Fibroblast of mammary gland (primary cell): ENCODE results near the gene TNC.

Experiments used
- DNase-seq: peaks from one replicate; pipeline ENCODE4 v3.0.0-alpha.2; 2010; ENCODE audit warnings: low read depth
- H3K4me3 ChIP-seq: 2 replicates; pipeline ENCODE4 v1.5.1; 2011; ENCODE audit warnings: low read depth, mild to moderate bottlenecking, low read length, moderate library complexity; ENCODE audit not compliant: control insufficient read depth
- CTCF ChIP-seq: conservative IDR thresholded peaks from 2 replicates; pipeline ENCODE4 v1.5.1; 2011; ENCODE audit warnings: low read depth, low read length, inconsistent platforms; ENCODE audit not compliant: control insufficient read depth, insufficient read depth

TNC gene

GRCh38 chr9:115069771-115070170, 48.2 kb downstream of the TNC start:
- no peak for TF ChIP-seq CTCF
- no peak for DNase-seq
- no peak overlapping the region for H3K4me3 ChIP-seq

- no peak for TF ChIP-seq CTCF
- no peak for DNase-seq
- no peak overlapping the region for H3K4me3 ChIP-seq
Observed at GRCh38 chr9:115069302-115069701, 48.7 kb downstream of the TNC start.

DNA sequence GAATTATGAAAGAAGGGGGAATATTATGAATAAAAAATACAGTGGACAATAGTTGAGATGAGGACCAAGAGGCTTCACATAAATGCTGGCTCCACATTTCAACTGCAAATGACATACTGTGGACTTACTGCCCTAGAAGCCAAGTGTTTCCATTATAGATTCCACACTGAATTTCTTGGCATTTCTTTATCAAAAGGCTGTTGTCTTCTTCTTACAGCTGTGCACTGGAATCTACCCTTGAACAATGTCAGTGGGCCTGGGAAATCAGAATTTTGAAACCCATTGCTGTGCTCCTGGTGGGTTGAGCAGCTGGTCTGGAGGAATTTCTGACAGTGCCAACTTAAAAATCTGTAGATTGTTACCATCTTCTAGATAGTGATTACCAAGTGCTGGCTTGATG, 49.9 kb downstream of the TNC start:
- DNase-seq = no peak
- no peak for TF ChIP-seq CTCF
- H3K4me3 ChIP-seq = no peak overlapping the region

GRCh38 chr9:115063058-115063845, 54.7 kb downstream of the TNC start:
- peak; percentile 63 for DNase-seq
- H3K4me3 ChIP-seq = no peak overlapping the region
- no peak for TF ChIP-seq CTCF

GRCh38 chr9:115058684-115059315, 59.2 kb downstream of the TNC start:
- TF ChIP-seq CTCF = no peak
- DNase-seq = peak; percentile 83
- no peak overlapping the region for H3K4me3 ChIP-seq

DNA sequence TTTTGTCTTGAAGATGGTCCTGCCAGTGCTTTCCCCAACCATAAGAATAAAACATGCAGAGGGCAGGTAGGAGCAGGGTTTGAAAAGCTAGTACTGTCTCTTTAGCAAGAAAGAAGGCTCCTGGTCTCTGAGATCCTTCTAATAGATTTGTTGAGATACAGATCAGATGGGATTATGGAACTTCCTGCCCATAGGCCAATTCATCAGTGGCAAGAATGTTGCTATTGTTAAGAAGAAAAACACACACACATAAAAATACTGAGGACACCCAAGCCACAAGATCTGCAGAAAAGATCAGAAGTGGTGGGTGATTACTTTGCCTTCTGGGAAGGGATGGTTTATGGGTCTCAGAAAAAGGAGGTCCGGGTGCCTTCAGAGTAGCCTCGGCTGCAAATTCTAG, 59.8 kb downstream of the TNC start:
- TF ChIP-seq CTCF = no peak
- no peak for DNase-seq

DNA sequence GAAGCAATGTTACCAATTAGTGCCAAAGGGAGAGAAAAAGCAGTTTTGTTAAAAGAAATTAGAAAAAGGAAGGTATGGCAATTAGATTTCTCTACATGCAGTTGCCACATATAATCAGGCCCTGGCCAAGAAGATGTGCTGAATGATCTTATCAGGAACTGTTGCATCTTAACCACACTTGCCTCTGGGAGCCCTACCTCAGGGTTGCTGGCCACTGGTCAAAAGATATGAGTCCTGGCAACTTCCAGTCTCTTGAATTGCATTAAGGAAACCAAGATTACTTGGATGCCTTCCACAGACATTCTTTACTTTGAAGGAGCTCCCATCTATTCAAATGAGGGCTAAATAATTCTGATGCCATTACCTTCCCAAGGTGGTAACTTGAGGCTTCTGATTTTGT, 60.4 kb downstream of the TNC start:
- DNase-seq = no peak
- H3K4me3 ChIP-seq = no peak overlapping the region
- no peak for TF ChIP-seq CTCF

More for the DNA sequence above, 59.8 kb downstream of the TNC start:
- H3K4me3 ChIP-seq = no peak overlapping the region
